Astrocyte of the cerebellum (primary cell): ENCODE results near the gene FAM227A.

ENCODE experiments used
- DNase-seq: peaks from one replicate; pipeline ENCODE4 v3.0.0-alpha.2; 2011; ENCODE audit warnings: low read depth
- H3K4me3 ChIP-seq: 2 replicates; pipeline ENCODE4 v1.5.1; 2011; ENCODE audit warnings: mild to moderate bottlenecking, low read depth, low read length, moderate library complexity
- in situ Hi-C: cut with HindIII; loops from 2 replicates; pipeline ENCODE4 v1.10.0; 2017; ENCODE audit warnings: low sequenced_read_pairs
- TF ChIP-seq, protein P1 (sequence below): IDR thresholded peaks from 2 replicates; pipeline ENCODE4 v1.5.1; 2012; ENCODE audit warnings: low read length, low read depth, moderate library complexity, mild to moderate bottlenecking; ENCODE audit errors: missing control alignments

Gene FAM227A

DNA sequence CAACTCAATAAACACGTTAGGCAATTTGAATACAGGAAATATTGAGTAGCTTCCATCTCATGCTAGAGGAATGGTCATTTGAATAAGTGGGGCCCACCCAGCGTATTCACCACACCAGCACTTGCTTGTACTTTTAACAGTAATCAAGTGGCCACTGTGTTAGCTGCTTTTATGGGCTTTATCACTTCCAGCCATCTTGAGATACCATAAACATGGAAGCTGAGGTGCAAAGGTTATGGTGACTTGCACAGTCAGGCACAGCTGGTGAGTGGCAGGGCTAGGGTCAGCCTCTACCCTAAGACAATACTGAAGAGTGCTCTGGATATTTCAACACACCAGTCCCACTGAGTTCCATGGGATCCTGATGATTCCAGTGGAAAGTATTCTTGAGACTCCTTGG is 37.9 kb upstream of the FAM227A start:
- in situ Hi-C loops: no loop called here
- no peak for DNase-seq
- no peak overlapping the region for H3K4me3 ChIP-seq
- TF ChIP-seq, protein P1, sequence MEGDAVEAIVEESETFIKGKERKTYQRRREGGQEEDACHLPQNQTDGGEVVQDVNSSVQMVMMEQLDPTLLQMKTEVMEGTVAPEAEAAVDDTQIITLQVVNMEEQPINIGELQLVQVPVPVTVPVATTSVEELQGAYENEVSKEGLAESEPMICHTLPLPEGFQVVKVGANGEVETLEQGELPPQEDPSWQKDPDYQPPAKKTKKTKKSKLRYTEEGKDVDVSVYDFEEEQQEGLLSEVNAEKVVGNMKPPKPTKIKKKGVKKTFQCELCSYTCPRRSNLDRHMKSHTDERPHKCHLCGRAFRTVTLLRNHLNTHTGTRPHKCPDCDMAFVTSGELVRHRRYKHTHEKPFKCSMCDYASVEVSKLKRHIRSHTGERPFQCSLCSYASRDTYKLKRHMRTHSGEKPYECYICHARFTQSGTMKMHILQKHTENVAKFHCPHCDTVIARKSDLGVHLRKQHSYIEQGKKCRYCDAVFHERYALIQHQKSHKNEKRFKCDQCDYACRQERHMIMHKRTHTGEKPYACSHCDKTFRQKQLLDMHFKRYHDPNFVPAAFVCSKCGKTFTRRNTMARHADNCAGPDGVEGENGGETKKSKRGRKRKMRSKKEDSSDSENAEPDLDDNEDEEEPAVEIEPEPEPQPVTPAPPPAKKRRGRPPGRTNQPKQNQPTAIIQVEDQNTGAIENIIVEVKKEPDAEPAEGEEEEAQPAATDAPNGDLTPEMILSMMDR: no peak

DNA sequence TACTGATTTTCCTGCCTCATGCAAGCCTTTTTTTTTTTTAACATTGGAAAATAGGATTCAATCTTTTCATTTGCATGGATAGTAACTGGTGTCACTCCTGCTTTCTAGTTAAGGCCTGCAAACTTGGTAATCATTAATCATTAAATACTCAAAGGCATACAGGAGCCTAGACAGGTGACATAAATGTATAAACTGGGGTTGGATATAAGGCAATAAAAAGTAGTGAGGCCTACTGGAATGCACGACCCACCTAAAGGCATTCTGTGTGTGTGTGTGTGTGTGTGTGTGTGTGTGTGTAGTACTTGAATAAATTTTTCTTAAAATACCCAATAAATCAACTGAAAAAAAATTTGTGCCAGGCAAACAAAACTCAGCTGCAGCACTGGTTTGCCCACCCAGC is 33.5 kb upstream of the FAM227A start:
- DNase-seq: no peak
- in situ Hi-C loops: no loop called here
- H3K4me3 ChIP-seq: no peak overlapping the region
- TF ChIP-seq, protein P1: no peak

DNA sequence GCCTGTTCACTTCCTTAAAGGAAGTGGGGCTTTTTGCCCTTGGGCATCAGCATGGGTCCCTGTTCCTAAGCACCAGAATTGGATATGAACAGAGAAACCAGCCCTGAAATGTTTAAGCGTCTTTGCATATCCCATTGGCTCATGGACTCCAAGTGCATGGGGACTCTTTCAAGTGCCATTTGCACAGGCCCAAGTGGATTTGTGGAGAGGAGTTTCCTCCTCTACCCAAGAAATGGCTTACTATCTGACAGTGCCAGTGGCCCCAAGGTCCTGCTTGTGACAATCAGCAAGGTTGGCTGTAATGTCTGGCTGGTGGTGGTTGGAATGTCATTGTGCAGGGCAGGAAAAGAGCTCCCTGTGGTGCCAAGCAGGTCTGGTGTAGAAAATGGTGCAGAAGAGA is 29.6 kb upstream of the FAM227A start:
- in situ Hi-C loops: no loop called here
- DNase-seq: no peak
- no peak overlapping the region for H3K4me3 ChIP-seq
- TF ChIP-seq, protein P1: no peak

DNA sequence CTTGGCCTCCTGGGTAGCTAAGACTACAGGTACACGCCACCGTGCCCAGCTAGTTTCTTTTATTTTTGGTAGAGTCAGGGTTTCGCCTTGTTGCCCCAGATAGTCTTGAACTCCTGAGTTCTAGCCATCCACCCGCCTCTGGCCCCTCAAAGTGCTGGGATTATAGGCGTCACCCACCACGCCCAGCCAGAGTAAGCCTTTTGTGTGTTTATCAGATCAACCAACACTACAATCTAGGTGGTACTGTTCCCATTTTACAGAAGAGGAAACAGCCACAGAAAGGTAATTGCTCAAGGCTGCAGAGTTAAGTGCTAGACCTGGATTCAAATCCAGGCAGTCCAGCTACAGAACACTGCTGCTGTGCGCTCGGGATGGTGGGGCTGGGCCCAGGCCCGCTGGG is 28.7 kb upstream of the FAM227A start:
- in situ Hi-C loops: no loop called here
- no peak for DNase-seq
- H3K4me3 ChIP-seq: no peak overlapping the region
- TF ChIP-seq, protein P1: no peak

DNA sequence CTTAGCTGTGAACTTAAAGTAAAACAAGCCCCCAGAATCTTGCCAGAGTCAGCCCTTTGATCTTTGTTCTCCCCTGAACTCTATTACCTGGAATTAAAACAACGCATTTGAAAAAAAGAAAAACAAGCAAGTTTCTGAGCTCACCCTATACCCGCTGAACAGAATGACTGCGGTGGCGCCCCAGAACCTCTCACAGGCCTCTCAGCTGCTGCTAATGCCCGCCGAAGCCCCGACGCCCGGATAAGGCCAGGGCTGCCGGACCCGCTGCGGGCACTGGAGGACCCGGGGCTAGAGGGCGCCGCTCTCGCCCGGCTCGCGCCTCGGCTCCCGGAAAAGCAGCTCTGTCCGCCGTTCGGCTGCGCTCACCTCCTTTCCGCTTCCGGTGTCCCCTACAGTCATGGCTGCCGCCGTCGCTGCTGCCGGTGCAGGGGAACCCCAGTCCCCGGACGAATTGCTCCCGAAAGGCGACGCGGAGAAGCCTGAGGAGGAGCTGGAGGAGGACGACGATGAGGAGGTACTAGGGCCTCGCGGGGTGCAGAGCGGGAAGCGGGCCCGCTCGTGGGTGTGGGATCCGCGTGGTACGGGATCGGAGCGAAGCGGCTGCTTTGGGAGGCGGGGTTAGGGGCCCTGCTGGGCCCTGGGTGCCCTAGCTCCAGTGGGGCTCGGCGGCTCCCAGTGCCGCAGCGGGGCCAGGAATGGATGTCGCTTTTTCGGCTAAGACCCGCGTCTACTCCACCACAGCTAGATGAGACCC is 25.6 kb upstream of the FAM227A start, which contains the start of gene TOMM22:
TOMM22 (plus strand) TSS at position 376 of the 754 bp plus-strand sequence; CDS start at position 398, 22 bp downstream.
- in situ Hi-C loops: no loop called here
- H3K4me3 ChIP-seq: peak within 1 kb of the TSS; percentile 79
- TF ChIP-seq, protein P1: peak; percentile 66
- peak; percentile 64 for DNase-seq

DNA sequence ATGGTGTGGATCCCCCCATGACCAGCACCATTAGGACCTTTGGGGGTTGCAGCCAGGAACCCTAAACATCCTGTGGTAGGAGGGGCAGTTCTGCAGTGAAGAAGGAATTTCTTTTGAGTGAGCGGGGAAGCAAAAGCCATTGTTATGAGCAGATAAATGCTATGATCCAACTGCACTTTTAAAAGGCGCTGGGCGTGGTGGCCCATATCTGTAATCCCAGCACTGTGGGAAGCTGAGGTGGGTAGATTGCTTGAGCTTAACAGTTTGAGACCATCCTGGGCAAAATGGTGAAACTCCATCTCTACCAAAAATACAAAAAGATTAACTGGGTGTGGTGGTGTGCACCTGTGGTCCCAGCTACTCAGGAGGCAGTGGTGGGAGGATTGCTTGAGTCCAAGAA is 19.6 kb upstream of the FAM227A start:
- no peak overlapping the region for H3K4me3 ChIP-seq
- DNase-seq: no peak
- in situ Hi-C loops: no loop called here
- TF ChIP-seq, protein P1: no peak

DNA sequence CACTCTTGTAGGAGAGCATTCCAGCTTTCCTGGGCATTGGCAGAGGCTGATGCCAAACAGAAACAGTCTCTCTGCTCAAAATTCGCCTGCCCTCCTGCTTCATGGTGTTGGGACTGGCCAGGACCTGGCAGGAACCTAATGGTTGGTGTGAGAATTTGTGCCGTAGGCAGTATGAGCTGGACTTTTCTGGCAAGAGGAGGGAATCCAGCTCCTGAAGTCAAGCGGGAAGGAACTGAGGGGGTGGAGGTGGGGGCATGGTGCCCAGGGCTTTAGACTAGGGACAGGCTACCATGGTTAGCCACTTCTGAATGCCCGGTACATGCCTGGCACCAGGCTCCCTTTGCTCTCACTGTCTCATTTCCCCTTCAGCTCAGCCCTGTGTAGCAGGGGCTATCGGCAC is 18.7 kb upstream of the FAM227A start:
- in situ Hi-C loops: no loop called here
- H3K4me3 ChIP-seq: no peak overlapping the region
- no peak for DNase-seq
- TF ChIP-seq, protein P1: no peak
